22Rv1 (cell line): ENCODE results near the gene RXRG.

Source experiments
- H3K27ac ChIP-seq: fragments of 450-650 bp; 2 replicates; pipeline ENCODE4 v1.5.1; 2017
- ZFX ChIP-seq: fragments of 450-650 bp; IDR thresholded peaks from 2 replicates; pipeline ENCODE4 v1.6.1; 2017; ENCODE audit warnings: antibody characterized with exemption, borderline replicate concordance
- TF ChIP-seq, protein P1 (sequence below): fragments of 450-650 bp; IDR thresholded peaks from 2 replicates; pipeline ENCODE4 v1.5.1; 2017; ENCODE audit warnings: mild to moderate bottlenecking

RXRG gene

DNA sequence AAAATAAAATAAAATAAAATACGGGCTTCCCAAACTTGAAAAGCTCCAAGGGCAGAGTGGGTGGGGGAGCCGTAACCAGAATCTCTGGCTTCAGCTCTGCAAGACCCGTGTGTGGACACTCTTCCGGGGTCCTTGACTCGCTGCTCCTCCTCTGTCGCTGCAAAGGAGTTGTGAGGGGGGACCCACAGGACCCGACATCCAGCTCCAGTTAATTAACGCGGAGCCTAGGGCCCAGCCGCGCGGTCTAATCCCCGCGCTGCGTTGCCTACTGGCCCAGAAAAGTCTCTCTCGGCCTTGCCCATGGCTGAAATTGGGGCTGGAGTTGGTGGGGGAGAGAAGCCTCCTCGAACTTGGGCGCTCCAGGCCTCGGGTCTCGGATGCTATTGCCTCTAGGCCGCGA, 90.2 kb downstream of the RXRG start:
- no peak for TF ChIP-seq ZFX
- TF ChIP-seq, protein P1, sequence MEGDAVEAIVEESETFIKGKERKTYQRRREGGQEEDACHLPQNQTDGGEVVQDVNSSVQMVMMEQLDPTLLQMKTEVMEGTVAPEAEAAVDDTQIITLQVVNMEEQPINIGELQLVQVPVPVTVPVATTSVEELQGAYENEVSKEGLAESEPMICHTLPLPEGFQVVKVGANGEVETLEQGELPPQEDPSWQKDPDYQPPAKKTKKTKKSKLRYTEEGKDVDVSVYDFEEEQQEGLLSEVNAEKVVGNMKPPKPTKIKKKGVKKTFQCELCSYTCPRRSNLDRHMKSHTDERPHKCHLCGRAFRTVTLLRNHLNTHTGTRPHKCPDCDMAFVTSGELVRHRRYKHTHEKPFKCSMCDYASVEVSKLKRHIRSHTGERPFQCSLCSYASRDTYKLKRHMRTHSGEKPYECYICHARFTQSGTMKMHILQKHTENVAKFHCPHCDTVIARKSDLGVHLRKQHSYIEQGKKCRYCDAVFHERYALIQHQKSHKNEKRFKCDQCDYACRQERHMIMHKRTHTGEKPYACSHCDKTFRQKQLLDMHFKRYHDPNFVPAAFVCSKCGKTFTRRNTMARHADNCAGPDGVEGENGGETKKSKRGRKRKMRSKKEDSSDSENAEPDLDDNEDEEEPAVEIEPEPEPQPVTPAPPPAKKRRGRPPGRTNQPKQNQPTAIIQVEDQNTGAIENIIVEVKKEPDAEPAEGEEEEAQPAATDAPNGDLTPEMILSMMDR, result no peak
- H3K27ac ChIP-seq, result no peak overlapping the region

DNA sequence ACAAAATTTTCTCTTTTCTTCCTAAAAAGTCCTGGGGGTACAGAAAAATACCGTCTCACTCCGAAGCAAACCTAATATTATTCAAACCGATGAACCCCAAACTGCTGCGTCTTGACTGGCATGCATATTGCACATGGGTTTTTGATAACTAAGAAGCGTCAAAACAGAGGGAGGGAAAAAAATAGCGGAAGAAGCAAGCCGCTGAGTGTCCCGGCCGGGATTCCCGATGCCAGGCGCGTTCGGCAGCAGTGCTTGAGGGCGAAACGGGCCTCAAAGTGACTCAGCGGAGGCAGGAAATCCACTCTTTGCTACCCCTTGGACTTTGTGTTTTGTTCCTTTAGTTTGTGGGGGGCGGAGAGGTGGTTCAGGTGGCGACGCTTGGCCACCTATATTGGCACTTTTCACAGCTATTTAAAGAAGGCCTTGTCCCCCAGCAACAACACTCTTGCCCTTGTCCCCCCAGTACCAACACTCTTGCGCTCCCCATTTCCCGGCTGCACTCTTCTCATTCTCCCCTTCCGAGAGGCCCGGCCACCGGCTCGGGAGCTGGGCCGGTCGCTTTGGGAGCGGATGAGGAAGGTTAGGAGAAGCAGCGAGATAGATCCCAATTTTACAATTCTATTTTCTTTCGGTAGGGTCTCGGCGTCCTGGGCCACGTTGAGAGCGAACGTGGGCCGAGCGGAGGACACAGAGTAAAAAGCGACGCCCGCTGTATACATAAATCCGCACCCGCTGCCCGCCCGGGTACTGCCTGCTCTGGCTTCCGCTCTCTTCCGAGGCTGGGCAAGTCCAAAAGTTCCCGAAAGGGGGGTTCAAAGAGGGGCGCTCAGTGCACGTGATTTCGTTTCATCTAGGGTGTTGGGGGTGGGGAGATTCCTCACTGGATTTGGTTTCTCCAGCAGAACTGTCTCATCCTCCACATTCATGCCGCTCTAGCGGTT, 90.9 kb downstream of the RXRG start:
- no peak for TF ChIP-seq ZFX
- TF ChIP-seq, protein P1, result no peak

DNA sequence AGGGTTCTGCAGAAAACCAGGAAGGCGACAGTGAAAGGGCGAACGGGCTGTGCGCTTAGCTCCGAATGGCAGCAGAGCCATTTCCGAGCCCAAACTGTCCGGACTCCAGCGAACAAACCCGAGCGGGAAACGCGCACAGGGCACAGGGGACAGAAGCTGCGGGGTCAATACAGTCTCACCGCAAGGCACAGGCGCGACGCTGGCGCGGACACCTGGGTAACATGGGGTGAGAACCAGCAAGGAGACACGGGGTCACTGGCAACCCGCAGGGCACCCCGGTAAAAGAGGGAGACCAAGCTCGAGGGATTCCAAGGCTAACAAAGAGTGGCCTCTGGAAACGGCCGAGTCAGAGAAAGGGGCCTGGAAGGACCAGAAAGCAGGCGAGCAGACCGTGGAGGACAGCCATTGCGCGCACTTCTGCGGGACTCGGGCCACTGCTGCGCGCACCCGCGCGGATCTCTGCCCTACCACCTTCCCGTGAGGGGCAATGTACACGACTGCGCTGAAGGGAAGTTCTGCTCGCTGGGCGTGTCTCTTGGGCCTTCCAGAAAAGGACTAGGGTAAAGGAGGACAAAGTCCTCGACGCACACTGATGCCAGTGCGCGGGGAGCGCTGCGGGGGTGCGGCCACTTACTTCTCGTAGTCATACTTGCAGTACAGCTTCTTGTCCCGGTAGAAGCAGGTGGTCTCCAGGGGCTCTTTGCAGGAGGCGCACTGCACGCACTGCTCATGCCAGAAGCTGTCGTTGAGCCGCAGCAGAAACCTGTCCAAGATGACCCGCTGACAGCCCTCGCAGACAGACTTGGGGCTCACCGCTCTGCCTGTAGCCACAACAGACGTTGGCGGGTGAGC, 92.3 kb downstream of the RXRG start:
- no peak overlapping the region for H3K27ac ChIP-seq
- TF ChIP-seq ZFX, result no peak
- TF ChIP-seq, protein P1, result no peak

More for the DNA sequence above, 90.9 kb downstream of the RXRG start:
- no peak overlapping the region for H3K27ac ChIP-seq

DNA sequence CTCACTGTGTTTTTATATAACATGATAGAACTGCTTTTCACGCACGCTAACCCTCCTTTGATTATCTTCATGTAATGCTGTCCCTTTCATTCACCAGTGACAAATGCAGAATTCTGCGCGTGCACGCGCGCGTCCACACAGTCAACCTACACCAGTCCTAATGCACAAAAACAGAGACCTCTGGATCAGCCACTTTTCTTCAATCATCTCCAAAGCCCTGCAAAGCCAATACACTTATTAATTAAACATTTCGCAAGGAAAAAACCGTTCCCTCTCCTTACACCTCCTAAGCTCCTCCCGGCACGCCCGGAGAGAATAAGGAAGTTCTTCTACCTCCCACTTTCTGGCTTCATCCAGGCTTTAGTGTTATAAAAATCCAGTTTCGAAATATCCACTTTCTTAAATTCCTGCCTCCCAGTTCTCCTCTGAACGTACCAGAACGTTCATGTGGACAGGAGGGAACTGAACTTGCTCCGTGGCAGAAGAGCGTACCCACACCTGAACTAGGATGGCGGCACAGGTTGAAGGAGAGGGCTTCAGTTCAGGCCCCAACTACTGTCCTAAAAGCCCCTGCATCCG, 93.0 kb downstream of the RXRG start:
- H3K27ac ChIP-seq, result no peak overlapping the region
- no peak for TF ChIP-seq ZFX
- TF ChIP-seq, protein P1, result no peak
